ENCODE results near the gene PLA2G1B.
"Not testable (repeated sequence)": the region's sequence is repeated elsewhere in the genome, so short reads cannot be mapped to it uniquely, and the experiment has no call there.

The PLA2G1B gene

GRCh38 chr12:120358412-120359100, 31.0 kb upstream of the PLA2G1B start:
- no peak for DNase-seq (ENCODE audit: low read depth)

- no peak for DNase-seq (ENCODE audit: low read depth)
These were observed 29.5 kb upstream of the PLA2G1B start for GRCh38 chr12:120357104-120357503.

- DNase-seq (ENCODE audit: low read depth) = peak; percentile 58
These were observed 29.0 kb upstream of the PLA2G1B start for GRCh38 chr12:120356567-120357030.

GRCh38 chr12:120353556-120354317, 26.2 kb upstream of the PLA2G1B start:
- no peak for DNase-seq (ENCODE audit: low read depth)

GRCh38 chr12:120353136-120353535, 25.6 kb upstream of the PLA2G1B start:
- no peak for DNase-seq (ENCODE audit: low read depth)

GRCh38 chr12:120352117-120352516, 24.5 kb upstream of the PLA2G1B start:
- DNase-seq (ENCODE audit: low read depth) = no peak

DNA sequence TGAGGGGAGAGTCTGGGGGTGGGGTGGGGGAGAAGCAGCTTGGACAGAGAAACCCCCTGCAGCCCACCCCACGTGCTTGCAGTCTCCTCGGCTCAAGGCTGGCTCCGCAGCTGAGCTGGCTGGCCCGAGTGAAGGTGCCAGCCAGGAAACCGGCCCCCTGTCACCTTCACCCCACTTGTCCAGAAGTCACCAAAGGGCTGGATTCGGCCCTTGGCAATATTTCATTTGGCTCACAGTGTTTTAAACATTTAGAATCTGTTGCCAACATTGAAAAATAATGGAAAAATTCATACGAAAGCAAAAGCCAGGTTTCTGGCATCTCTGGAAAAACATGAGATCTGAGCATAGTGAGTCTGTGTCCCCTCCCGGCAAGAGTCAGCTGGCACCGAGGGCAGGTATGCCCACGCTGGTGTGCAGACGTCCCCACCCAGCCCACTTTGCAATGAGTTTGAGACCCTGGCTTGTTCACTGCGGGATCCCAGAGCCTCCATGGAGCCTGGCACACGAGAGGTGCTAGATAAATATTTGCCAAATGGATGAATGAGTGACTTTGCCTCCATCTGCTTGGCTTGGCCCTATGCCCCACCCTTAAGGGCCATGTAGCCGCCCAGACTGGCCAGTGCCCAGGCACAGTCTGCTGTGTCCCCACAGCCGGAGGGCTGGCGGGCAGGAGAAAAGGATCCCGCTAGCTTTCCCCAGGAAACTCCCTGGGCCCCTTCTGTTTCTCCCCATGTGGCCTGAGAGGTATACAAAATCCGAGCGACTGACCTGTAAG, 23.2 kb upstream of the PLA2G1B start:
- DNase-seq (ENCODE audit: low read depth) = no peak

DNA sequence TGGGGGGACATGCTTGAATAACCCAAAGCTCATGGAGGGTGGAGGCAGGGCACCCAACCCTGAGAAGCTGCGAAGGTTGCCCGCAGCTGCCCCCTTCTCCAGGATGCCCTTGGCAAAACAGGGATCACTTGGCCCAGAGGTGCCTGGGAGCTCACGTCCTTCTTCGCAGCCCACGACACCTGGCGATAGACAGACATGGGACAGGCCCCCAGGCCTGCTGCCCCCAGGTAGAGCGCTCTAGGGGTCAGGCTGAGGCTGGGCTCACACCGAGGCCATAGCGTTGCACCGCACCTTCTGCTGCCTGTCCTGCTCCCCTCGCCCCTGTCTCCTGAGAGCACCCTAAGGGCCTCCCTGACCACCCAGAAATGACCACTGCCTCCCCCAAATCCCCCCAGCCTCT, 20.2 kb upstream of the PLA2G1B start:
- DNase-seq (ENCODE audit: low read depth) = no peak

- no peak for DNase-seq (ENCODE audit: low read depth)
These were observed 19.1 kb upstream of the PLA2G1B start for GRCh38 chr12:120346681-120347080.

GRCh38 chr12:120346031-120346430, 18.5 kb upstream of the PLA2G1B start:
- no peak for DNase-seq (ENCODE audit: low read depth)

DNA sequence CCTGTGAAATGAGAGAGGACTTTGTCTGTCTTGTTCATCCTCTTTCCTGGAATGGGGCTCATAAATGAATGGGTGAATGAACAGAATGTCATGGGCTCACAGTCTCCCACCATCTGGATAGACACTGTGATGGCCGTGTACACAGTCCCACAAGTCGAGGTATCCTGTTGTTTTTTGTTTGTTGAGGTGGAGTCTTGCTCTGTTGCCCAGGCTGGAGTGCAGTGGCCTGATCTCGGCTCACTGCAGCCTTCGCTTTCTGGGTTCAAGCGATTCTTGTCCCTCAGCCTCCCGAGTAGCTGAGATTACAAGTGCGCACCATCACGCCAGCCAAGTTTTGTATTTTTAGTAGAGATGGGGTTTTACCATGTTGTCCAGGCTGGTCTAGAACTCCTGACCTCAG, 16.1 kb upstream of the PLA2G1B start:
- no peak for DNase-seq (ENCODE audit: low read depth)

DNA sequence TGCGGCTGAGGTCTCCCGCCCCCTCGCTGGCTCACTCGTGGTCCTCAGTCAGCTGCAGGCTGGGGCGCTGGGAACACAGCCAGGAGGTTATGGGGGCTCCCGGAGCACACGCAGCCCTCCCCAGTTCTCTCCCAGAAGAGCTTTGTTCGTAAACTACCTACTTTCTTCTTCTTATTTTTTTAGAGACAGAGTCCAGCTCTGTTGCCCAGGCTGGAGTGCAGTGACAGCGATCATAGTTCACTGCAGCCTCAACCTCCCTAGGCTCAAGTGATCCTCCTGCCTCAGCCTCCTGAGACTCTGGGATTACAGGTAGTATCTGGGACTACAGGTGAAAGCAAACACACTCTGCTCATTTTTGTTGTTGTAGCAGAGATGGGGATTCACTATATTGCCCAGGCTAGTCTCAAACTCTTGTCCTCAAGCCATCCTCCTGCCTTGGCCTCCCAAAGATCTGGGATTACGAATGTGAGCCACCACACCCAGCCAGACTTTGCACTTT, 15.5 kb upstream of the PLA2G1B start:
- DNase-seq (ENCODE audit: low read depth) = no peak

DNA sequence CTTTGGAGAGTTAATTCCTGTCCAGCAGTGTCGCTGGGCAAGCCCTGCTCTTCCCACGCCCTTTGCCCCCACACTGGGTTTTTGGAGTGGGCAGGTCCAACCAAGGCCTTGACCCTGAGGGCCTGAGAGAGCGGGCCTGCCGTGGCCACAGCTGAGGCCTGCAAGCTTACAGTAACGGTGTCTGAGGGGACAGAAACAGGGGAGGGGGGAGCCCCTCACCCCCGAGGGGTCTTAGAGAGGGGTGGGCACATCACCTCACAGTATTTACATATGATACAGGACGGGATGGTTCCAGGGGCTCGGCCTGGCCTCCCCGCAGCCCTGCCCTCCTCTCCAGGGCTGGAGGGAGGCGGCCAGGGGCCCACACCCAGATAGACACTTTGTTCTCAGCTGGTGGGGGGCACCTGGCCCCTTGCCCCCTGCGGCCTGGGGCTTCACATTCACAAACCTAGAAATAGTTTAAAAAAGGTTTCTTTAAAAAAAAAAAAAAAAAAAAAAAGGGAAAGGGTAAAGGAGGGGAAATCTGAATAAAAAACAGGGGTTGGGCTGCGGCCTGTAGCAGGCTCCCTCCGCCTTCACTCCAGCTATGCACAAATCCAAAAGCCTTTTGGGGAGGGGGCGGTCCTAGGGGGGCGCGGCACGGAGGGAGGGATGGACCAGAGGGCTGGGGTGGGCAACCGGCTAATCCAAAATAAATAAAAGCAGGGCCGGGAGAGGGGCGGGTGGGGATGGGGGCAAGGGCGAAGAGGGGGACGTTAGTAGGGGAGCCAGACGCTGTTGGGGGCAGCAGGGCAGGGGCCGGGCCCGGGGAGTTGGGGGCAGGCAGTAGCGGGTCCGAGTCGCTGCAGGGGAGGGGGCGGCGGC, 14.8 kb upstream of the PLA2G1B start:
- DNase-seq (ENCODE audit: low read depth) = no peak

- no peak for DNase-seq (ENCODE audit: low read depth)
These were observed 11.7 kb upstream of the PLA2G1B start for GRCh38 chr12:120339256-120339655.

DNA sequence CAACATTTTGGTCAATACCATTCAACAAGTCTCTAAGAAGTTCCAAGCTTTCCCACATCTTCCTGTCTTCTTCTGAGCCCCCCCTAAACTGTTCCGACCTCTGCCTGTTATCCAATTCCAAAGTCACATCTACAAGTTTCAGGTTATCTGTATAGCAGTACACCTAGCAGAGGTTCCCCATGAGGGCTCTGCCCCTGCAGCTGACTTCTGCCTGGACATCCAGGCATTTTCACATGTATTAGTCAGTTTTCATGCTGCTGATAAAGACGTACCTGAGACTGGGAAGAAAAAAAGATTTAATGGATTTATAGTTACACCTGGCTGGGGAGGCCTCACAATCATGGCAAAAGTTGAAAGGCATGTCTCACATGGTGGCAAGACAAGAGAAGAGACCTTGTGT, 10.2 kb upstream of the PLA2G1B start:
- DNase-seq (ENCODE audit: low read depth) = no peak

DNA sequence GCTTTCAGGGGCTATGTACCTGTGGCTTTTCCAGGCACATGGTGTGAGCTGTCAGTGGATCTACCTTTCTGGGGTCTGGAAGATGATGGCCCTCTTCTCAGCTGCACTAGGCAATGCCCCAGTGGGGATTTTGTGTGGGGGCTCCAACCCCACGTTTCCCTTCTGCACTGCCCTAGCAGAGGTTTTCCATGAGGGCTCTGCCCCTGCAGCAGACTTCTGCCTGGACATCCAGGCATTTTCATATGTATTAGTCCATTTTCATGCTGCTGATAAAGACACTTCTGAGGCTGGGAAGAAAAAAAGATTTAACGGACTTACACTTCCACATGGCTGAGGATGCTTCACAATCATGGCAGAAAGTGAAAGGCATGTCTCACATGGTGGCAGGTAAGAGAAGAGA, 8.8 kb upstream of the PLA2G1B start:
- DNase-seq (ENCODE audit: low read depth) = not testable (repeated sequence)

DNA sequence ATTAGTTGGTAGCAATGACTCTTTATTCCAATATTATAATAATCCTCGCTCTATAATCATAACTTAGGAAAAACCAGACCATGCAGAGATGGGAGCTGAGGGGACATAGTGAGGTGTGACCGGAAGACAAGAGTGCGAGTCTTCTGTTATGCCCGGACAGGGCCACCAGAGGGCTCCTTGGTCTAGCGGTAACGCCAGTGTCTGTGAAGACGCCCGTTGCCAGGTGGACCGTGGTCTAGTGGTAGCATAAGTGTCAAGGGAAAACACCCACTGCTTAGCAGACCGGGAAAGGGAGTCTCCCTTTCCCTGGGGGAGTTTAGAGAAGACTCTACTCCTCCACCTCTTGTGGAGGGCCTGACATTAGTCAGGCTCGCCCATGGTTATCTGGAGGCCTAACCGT, 7.9 kb upstream of the PLA2G1B start:
- peak; percentile 18 for DNase-seq (ENCODE audit: low read depth)

DNA sequence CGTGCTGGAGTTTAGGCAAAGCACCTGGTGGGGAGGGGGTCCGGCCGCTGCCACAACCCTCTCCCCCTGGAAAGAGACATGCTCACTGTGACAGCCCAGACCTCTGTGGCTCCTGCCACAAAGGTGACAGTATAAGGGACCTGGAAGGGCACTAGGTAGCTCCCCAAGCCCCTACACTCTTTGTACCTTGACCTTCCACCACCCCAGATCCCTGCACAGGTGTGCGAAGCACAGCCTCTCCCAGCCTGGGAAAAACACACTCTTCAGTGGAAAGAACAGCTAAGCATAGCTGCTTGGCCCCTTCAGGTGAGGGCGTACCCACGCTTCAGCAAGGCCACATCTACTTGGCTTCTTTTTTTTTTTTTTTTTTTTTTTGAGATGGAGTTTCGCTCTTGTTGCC, 4.9 kb upstream of the PLA2G1B start:
- no peak for DNase-seq (ENCODE audit: low read depth)

GRCh38 chr12:120332041-120332440, 4.5 kb upstream of the PLA2G1B start:
- no peak for DNase-seq (ENCODE audit: low read depth)

GRCh38 chr12:120331390-120331789, 3.8 kb upstream of the PLA2G1B start:
- no peak for DNase-seq (ENCODE audit: low read depth)

DNA sequence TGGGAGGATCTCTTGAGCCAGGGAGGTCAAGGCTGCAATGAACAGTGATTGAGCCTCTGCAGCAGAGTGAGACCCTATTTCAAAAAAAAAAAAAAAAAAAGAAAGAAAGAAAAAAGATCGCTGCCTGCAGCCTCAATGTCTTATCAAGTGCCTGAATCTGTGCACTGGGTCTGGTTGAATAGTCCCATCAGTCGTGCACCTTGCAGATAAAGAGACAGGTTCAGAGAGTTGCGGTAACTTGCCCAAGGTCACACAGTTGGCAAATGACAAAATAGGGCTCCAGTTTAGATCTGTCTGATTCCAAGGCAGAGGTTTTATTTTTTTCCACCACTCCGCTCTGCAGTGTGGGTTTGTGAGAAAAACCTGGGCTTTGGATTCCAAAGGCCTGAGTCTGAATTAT, 649 bp upstream of the PLA2G1B start:
- DNase-seq (ENCODE audit: low read depth) = no peak
